Measurements from ENCODE around the gene PCK1. TPM values are rescaled to one million over a fixed set of nuclear protein-coding genes. Genes with fewer than 3 reads are reported as not detected.

PCK1 gene
- total RNA-seq, 1 donor from 2014 or later: not detected

GRCh38 chr20:57566803-57567459 lies 6.0 kb downstream of the PCK1 start:
- Mint-ChIP-seq H3K27me3 (peaks cover 12% of the 10 kb centered on the region), H3K4me1 (no peaks in the 10 kb centered on the region), H3K27ac (no peak overlapping the region), H3K36me3 (ENCODE audit: low read depth) (no peaks in the 10 kb centered on the region), H3K9me3 (no peaks in the 10 kb centered on the region), H3K4me3 (no peak overlapping the region)
- ATAC-seq (ENCODE audit: low read depth) (no peak), DNase-seq (no peak)
- no peak for TF ChIP-seq CTCF (IDR thresholded peaks at IDR 0.05)
- ChIA-PET POLR2A (no interaction called here), CTCF (no interaction called here)
- intact Hi-C loops (cut with micrococcal nuclease): no loop called here

- no peaks in the 10 kb centered on the region for H3K36me3 Mint-ChIP-seq (ENCODE audit: low read depth)
- intact Hi-C loops (cut with micrococcal nuclease): no loop called here
- no peak for ATAC-seq (ENCODE audit: low read depth)
- no peak overlapping the region for H3K4me3 Mint-ChIP-seq
- peaks cover 11% of the 10 kb centered on the region for H3K27me3 Mint-ChIP-seq
- CTCF ChIA-PET: no interaction called here
- no peaks in the 10 kb centered on the region for H3K4me1 Mint-ChIP-seq
- H3K9me3 Mint-ChIP-seq: no peaks in the 10 kb centered on the region
- POLR2A ChIA-PET: no interaction called here
- no peak for DNase-seq
- H3K27ac Mint-ChIP-seq: no peak overlapping the region
- no peak for TF ChIP-seq CTCF (IDR thresholded peaks at IDR 0.05)
Observed at GRCh38 chr20:57567471-57568079, 6.7 kb downstream of the PCK1 start.

GRCh38 chr20:57568088-57568896 lies 7.4 kb downstream of the PCK1 start:
- H3K4me3 Mint-ChIP-seq: no peak overlapping the region
- CTCF ChIA-PET: no interaction called here
- intact Hi-C loops (cut with micrococcal nuclease): no loop called here
- H3K27ac Mint-ChIP-seq: no peak overlapping the region
- ATAC-seq (ENCODE audit: low read depth) (no peak), DNase-seq (no peak)
- H3K27me3 Mint-ChIP-seq: peaks cover 11% of the 10 kb centered on the region
- H3K36me3 Mint-ChIP-seq (ENCODE audit: low read depth): no peaks in the 10 kb centered on the region
- H3K9me3 Mint-ChIP-seq: no peaks in the 10 kb centered on the region
- POLR2A ChIA-PET: no interaction called here
- no peaks in the 10 kb centered on the region for H3K4me1 Mint-ChIP-seq
- no peak for TF ChIP-seq CTCF (IDR thresholded peaks at IDR 0.05)

- H3K27me3 Mint-ChIP-seq: peaks cover 13% of the 10 kb centered on the region
- CTCF ChIA-PET: no interaction called here
- no peaks in the 10 kb centered on the region for H3K9me3 Mint-ChIP-seq
Observed at GRCh38 chr20:57568960-57569359, 8.1 kb downstream of the PCK1 start.

More at GRCh38 chr20:57568960-57569359, 8.1 kb downstream of the PCK1 start:
- H3K4me1 Mint-ChIP-seq: no peaks in the 10 kb centered on the region
- ATAC-seq (ENCODE audit: low read depth) (no peak), DNase-seq (no peak)
- POLR2A ChIA-PET: no interaction called here
- intact Hi-C loops (cut with micrococcal nuclease): no loop called here
- no peaks in the 10 kb centered on the region for H3K36me3 Mint-ChIP-seq (ENCODE audit: low read depth)
- no peak overlapping the region for H3K27ac Mint-ChIP-seq
- no peak for TF ChIP-seq CTCF (IDR thresholded peaks at IDR 0.05)
- H3K4me3 Mint-ChIP-seq: no peak overlapping the region

All from activated B cell treated with CpG ODN at 0.5 μM for 24 hours (primary cell).